HG03108 (cell line): Measurements from ENCODE around the gene IRGQ.
"Not testable (repeated sequence)": the region's sequence is repeated elsewhere in the genome, so short reads cannot be mapped to it uniquely, and the experiment has no call there.

Source experiments
- ATAC-seq: cut with Tn5 transposase; IDR thresholded peaks from one replicate; pipeline ENCODE4 v1.9.1; 2021; ENCODE audit warnings: moderate library complexity; ENCODE audit not compliant: unreplicated experiment

The IRGQ gene

GRCh38 chr19:43624933-43625332 lies 29.0 kb upstream of the IRGQ start:
- no peak for ATAC-seq

- ATAC-seq = no peak
Measured at GRCh38 chr19:43623889-43624670, 28.1 kb upstream of the IRGQ start.

GRCh38 chr19:43622956-43623355 lies 27.0 kb upstream of the IRGQ start:
- no peak for ATAC-seq

GRCh38 chr19:43622070-43622469 lies 26.1 kb upstream of the IRGQ start:
- no peak for ATAC-seq

GRCh38 chr19:43620061-43621001 lies 24.4 kb upstream of the IRGQ start:
- ATAC-seq = peak; percentile 2

GRCh38 chr19:43619262-43620060 lies 23.5 kb upstream of the IRGQ start, which contains the start of gene ZNF428:
Gene ZNF428, minus strand, starts transcription at chr19:43619629. Its CDS starts 5,325 bp downstream, at chr19:43614304.
- peak; percentile 63 for ATAC-seq

GRCh38 chr19:43618921-43619261 lies 23.0 kb upstream of the IRGQ start:
- peak; percentile 19 for ATAC-seq

GRCh38 chr19:43616954-43617353 lies 21.0 kb upstream of the IRGQ start:
- ATAC-seq = no peak

- no peak for ATAC-seq
Measured at GRCh38 chr19:43616306-43616705, 20.4 kb upstream of the IRGQ start.

- ATAC-seq = no peak
Measured at GRCh38 chr19:43612374-43612773, 16.4 kb upstream of the IRGQ start.

GRCh38 chr19:43611788-43612187 lies 15.9 kb upstream of the IRGQ start, which contains the start of gene SRRM5:
Gene SRRM5, plus strand, starts transcription at chr19:43612088. Its CDS starts 34 bp downstream, at chr19:43612122.
- ATAC-seq = no peak

- ATAC-seq = no peak
Measured at GRCh38 chr19:43610493-43610892, 14.6 kb upstream of the IRGQ start.

- no peak for ATAC-seq
Measured at GRCh38 chr19:43609872-43610271, 13.9 kb upstream of the IRGQ start.

GRCh38 chr19:43607238-43608205 lies 11.6 kb upstream of the IRGQ start:
- ATAC-seq = no peak

GRCh38 chr19:43606569-43607229 lies 10.8 kb upstream of the IRGQ start:
- no peak for ATAC-seq

- ATAC-seq = no peak
Measured at GRCh38 chr19:43605875-43606568, 10.1 kb upstream of the IRGQ start.

- not testable (repeated sequence) for ATAC-seq
Measured at GRCh38 chr19:43600326-43600725, 4.4 kb upstream of the IRGQ start.

GRCh38 chr19:43599635-43600295 lies 3.8 kb upstream of the IRGQ start:
- ATAC-seq = no peak
